Measurements from ENCODE around the gene CFDP1.
A peak's percentile ranks its signal among the peaks of the same experiment; 100 is the strongest.

CFDP1 gene

DNA sequence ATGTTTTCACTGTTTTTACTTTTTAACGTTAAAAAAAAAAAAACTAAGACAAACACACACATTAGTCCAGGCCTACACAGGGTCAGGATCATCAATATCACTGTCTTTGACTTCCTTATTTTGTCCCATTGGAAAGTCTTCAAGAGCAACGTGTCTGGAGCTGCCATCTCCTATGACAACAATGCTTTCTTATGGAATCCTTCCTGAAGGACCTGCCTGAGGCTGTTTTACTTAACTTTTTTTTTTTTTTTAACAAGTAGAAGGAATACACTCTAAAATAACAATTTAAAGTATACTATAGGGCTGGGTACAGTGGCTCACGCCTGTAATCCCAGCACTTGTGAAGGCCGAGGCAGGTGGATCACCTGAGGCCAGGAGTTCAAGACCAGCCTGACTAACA lies 110.1 kb downstream of the CFDP1 start:
- DNase-seq (ENCODE audit: low read depth in 3 of 3, low spot score in 1 of 3): no peak

GRCh38 chr16:75322740-75323139 lies 110.6 kb downstream of the CFDP1 start:
- DNase-seq (ENCODE audit: low read depth in 3 of 3, low spot score in 1 of 3): no peak

DNA sequence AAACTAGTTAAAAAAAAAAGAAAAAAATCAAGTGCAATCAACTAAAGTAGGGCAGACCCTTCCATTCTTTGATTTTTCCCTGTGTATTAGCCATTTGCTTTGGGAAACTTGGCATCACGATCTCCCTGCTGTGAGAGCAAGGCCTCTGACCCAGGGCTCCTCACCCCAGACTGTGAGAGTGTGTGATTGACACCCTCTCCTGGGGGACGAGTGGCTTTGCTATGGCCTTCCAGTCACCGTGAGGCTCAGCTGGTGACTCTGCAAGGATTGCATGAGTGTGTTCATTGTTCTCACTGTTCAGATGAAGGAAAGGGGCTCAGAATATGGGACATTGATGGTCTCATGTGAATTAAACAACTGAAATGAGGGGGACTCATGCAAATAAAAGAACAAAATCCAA lies 112.9 kb downstream of the CFDP1 start:
- DNase-seq (ENCODE audit: low read depth in 3 of 3, low spot score in 1 of 3): no peak

DNA sequence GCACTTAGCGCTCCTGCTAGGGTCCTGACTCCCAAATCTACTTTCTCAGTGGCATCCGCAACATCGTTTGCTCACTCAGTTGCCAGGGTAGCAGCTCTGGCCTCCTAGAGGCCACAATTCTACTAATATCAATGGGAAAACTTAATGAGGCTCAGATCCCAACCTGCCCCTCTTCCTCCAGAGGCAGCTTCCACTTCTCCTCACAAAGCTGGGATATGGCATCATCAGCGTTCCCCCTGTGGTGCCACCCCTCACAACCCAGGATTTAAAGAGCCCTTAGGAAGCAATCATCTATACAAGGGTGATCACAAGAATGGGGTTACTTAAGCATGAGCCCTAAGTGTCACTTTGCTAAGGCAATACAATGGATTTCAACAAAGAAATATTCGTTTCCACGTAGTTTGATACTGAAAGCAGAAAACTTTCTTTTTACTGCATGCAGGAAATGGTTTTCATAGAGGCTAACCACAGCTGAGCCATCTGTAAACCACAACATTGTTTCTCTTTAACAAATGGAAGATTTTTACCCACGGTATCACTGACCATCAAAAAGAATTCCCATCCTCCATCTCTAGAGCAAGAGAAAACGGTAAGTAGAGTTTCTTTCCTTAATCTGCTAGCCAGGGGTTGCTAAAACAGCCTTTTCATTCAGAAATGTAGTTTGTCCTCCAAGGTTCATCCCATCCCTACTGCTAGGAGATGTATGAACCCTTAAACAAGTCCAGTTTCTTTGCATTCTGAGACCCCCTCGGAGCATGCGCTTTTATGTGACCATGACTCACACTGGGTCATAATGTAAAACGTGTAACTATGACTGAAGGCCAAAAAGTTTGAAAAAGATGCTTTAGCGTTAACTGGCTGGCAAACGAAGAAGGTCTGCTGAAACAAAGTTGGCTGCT lies 113.5 kb downstream of the CFDP1 start:
- no peak for DNase-seq (ENCODE audit: low read depth in 3 of 3, low spot score in 1 of 3)

GRCh38 chr16:75318737-75319136 lies 114.6 kb downstream of the CFDP1 start:
- no peak for DNase-seq (ENCODE audit: low read depth in 3 of 3, low spot score in 1 of 3)

GRCh38 chr16:75317532-75317931 lies 115.8 kb downstream of the CFDP1 start:
- no peak for DNase-seq (ENCODE audit: low read depth in 3 of 3, low spot score in 1 of 3)

- DNase-seq (ENCODE audit: low read depth in 3 of 3, low spot score in 1 of 3): no peak
These were observed 116.2 kb downstream of the CFDP1 start for GRCh38 chr16:75317101-75317522.

- no peak for DNase-seq (ENCODE audit: low read depth in 3 of 3, low spot score in 1 of 3)
These were observed 117.6 kb downstream of the CFDP1 start for GRCh38 chr16:75315539-75316306.

- no peak for DNase-seq (ENCODE audit: low read depth in 3 of 3, low spot score in 1 of 3)
These were observed 120.4 kb downstream of the CFDP1 start for GRCh38 chr16:75312875-75313274.

GRCh38 chr16:75311383-75311938 lies 121.8 kb downstream of the CFDP1 start:
- DNase-seq (ENCODE audit: low read depth in 3 of 3, low spot score in 1 of 3): no peak

GRCh38 chr16:75310541-75310940 lies 122.8 kb downstream of the CFDP1 start:
- no peak for DNase-seq (ENCODE audit: low read depth in 3 of 3, low spot score in 1 of 3)

GRCh38 chr16:75309899-75310430 lies 123.3 kb downstream of the CFDP1 start:
- DNase-seq (ENCODE audit: low read depth in 3 of 3, low spot score in 1 of 3): no peak

GRCh38 chr16:75309156-75309555 lies 124.1 kb downstream of the CFDP1 start:
- DNase-seq (ENCODE audit: low read depth in 3 of 3, low spot score in 1 of 3): no peak

DNA sequence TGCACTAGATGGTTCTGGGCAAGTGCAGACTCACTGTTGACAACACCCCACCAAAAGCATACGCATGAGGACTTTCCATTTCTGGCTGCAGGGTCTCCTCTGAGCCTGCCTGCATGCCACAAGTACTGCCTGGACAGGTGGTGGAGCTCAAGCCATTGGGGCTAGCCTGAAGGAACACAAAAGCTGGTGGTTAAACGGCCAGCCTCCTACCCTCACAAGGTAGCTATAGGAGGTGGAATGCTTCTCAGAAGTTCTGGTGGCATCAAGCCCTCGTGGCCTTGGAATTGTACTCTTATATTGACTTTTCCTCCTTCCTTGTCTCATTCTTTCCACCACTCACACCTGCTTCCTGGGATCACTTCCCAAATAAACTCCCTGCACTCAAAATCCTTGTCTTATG lies 125.3 kb downstream of the CFDP1 start:
- DNase-seq (ENCODE audit: low read depth in 3 of 3, low spot score in 1 of 3): no peak

DNA sequence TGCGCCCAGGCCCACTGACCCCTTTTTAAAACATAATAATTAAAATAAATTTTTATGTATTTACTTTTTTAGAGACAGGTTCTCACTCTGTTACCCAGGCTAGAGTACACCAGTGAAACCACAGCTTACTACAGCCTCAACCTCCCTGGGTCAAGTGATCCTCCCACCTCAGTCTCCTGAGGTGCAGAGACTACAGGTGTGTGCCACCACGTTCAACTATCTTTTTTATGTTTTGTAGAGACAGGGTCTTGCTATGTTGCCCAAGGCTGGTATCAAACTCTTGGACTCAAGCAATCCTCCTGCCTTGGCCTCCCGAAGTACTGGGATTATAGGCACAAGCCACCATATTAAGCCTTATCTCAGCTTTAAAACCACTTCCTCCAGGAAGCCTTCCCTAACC lies 125.8 kb downstream of the CFDP1 start:
- DNase-seq (ENCODE audit: low read depth in 3 of 3, low spot score in 1 of 3): no peak

DNA sequence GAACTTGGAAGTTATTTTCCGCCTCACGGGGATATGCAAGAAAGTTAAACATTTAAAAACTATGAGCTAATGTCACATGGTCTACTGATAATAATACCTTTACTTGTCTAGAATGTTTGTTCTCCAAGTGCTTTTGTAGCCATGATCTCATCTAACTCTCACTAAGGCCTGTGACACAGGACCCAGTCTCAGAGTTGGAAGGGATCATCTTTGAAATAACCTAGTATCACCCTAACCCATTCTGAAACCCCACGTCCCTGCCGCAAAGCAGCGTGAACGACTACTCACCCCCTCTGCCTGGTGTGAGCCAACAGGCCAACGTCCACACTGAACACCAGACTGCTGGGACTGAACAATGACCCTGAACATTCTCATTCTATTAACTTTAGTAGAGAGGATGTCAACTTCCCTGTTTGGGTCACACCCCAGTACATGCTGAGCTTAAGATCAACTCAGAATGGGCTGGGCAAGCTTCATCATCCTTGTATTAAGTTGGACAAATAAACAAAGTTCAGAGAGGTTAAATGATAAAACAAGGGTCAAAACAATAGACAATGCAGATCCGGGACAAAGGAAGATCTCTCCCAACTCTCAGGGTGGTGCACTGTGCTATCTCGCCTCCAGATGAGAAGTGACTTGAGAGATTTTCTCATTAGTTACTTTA lies 127.1 kb downstream of the CFDP1 start:
- no peak for DNase-seq (ENCODE audit: low read depth in 3 of 3, low spot score in 1 of 3)

GRCh38 chr16:75305364-75306098 lies 127.8 kb downstream of the CFDP1 start:
- DNase-seq (ENCODE audit: low read depth in 3 of 3, low spot score in 1 of 3): peak in 1 of 3 donors; percentile 13

DNA sequence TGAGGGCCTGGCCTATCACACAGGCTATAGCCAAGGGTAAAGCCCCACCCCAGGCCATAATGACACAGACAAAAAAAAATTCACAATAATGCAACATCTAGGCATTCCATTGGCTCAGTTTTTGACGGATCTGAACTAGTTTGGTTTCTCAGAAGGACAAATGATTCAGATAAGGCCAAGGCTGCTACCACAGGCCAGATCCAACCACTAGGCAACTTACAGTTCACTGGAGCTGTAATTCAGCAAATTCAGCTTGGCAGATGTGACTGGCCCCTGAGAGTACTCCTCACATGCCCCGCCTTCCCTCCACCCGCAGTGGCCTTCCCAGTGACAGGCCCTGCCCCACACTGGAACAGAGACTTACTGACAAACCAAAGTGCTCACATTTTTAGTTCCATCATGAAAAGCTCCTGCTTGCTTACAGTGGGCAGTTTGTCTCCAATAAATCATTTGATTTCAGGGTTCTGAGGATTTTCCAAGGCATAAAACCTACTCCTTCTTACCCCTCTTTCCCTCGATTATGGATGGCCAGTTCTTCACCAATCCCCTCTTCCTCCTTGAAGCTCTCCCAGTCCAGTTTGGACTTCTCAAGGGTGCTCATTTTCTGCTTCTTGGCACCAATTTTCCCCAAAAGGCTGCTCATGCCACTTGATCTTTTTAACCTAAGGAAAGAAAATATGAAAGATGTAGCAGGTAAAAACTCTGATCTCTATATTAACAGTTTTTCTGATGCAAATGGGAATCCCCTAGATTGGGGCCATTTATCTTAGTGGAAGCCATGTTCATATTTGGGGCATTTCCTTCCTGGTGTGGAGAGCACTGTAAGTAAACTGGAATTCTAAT lies 128.6 kb downstream of the CFDP1 start:
- DNase-seq (ENCODE audit: low read depth in 3 of 3, low spot score in 1 of 3): no peak

GRCh38 chr16:75301804-75302203 lies 131.5 kb downstream of the CFDP1 start:
- DNase-seq (ENCODE audit: low read depth in 3 of 3, low spot score in 1 of 3): no peak

GRCh38 chr16:75298267-75298666 lies 135.0 kb downstream of the CFDP1 start:
- DNase-seq (ENCODE audit: low read depth in 3 of 3, low spot score in 1 of 3): no peak

Measured in stimulated activated CD4-positive, alpha-beta T cell treated with anti-CD3 and anti-CD28 coated beads, TNF-alpha, amount 100 ng/mL, for 1 hour (primary cell).